Loucy (cell line): ENCODE results near the gene TAS2R60.

Experiments
- H2AFZ ChIP-seq: fragments of 200-600 bp; sonication (generic); 2 replicates; pipeline ENCODE4 v1.6.0; 2016; ENCODE audit warnings: antibody characterized with exemption, mild to moderate bottlenecking, low read length, moderate library complexity
- H3F3A ChIP-seq: fragments of 200-600 bp; 2 replicates; pipeline ENCODE4 v1.6.0; 2016; ENCODE audit warnings: antibody characterized with exemption, low read depth, mild to moderate bottlenecking
- H3K27me3 ChIP-seq: fragments of 200-600 bp; sonication (generic); 2 replicates; pipeline ENCODE4 v1.6.1; 2014; ENCODE audit warnings: low read length, mild to moderate bottlenecking; ENCODE audit not compliant: insufficient read depth, poor library complexity, severe bottlenecking
- H3K36me3 ChIP-seq: fragments of 200-600 bp; sonication (generic); 2 replicates; pipeline ENCODE4 v1.6.1; 2016; ENCODE audit warnings: low read length; ENCODE audit not compliant: insufficient read depth
- H3K4me1 ChIP-seq: fragments of 200-600 bp; sonication (generic); 2 replicates; pipeline ENCODE4 v1.5.1; 2014; ENCODE audit warnings: low read length, mild to moderate bottlenecking; ENCODE audit not compliant: insufficient read depth, poor library complexity, severe bottlenecking
- H3K4me2 ChIP-seq: fragments of 200-600 bp; sonication (generic); 2 replicates; pipeline ENCODE4 v1.6.0; 2014; ENCODE audit warnings: antibody characterized with exemption, low read length, low read depth, mild to moderate bottlenecking; ENCODE audit not compliant: poor library complexity, severe bottlenecking
- H3K4me3 ChIP-seq: fragments of 200-600 bp; sonication (generic); 2 replicates; pipeline ENCODE4 v1.5.1; 2014; ENCODE audit warnings: low read length, mild to moderate bottlenecking, mixed read lengths; ENCODE audit not compliant: poor library complexity, severe bottlenecking
- H3K79me2 ChIP-seq: fragments of 200-600 bp; sonication (generic); 2 replicates; pipeline ENCODE4 v1.6.1; 2014; ENCODE audit warnings: low read length; ENCODE audit not compliant: insufficient read depth
- H3K9ac ChIP-seq: fragments of 200-600 bp; sonication (generic); 2 replicates; pipeline ENCODE4 v1.6.0; 2014; ENCODE audit warnings: mild to moderate bottlenecking, low read depth, low read length, moderate library complexity; ENCODE audit not compliant: poor library complexity, severe bottlenecking
- H3K9me2 ChIP-seq: fragments of 200-600 bp; sonication (generic); replicated peaks from 2 replicates; pipeline ENCODE4 v1.6.1; 2016; ENCODE audit warnings: low read depth, low read length, mixed read lengths
- H3K9me3 ChIP-seq: fragments of 200-600 bp; sonication (generic); 2 replicates; pipeline ENCODE4 v1.6.1; 2014; ENCODE audit warnings: mild to moderate bottlenecking, antibody characterized with exemption, low read length, low read depth; ENCODE audit not compliant: insufficient read depth
- H4K20me1 ChIP-seq: fragments of 200-600 bp; sonication (generic); 2 replicates; pipeline ENCODE4 v1.6.0; 2014; ENCODE audit warnings: antibody characterized with exemption, low read length, mild to moderate bottlenecking; ENCODE audit not compliant: insufficient read depth, poor library complexity, severe bottlenecking
- EZH2phosphoT487 ChIP-seq: fragments of 200-600 bp; IDR thresholded peaks from 2 replicates; pipeline ENCODE4 v1.6.1; 2018; ENCODE audit warnings: antibody characterized with exemption, mild to moderate bottlenecking, moderate library complexity, borderline replicate concordance
- TF ChIP-seq, protein P1 (sequence below): fragments of 200-600 bp; sonication (generic); conservative IDR thresholded peaks from 2 replicates; pipeline ENCODE4 v1.5.1; 2014; ENCODE audit warnings: mild to moderate bottlenecking, antibody characterized with exemption, low read length

Gene TAS2R60

GRCh38 chr7:143455942-143456341 lies 12.7 kb downstream of the TAS2R60 start:
- no peaks in the 10 kb centered on the region for H3K4me1 ChIP-seq
- H3K9ac ChIP-seq, result no peak overlapping the region

GRCh38 chr7:143456992-143457793 lies 13.9 kb downstream of the TAS2R60 start:
- H3K27me3 ChIP-seq, result no peaks in the 10 kb centered on the region
- H3K79me2 ChIP-seq, result no peaks in the 10 kb centered on the region
- H3K4me3 ChIP-seq, result no peak overlapping the region
- H3K9me3 ChIP-seq, result no peaks in the 10 kb centered on the region
- H2AFZ ChIP-seq, result no peak overlapping the region
- H3K4me1 ChIP-seq, result no peaks in the 10 kb centered on the region
- H3K9me2 ChIP-seq, result no peaks in the 10 kb centered on the region
- no peak for TF ChIP-seq EZH2phosphoT487
- TF ChIP-seq, protein P1, sequence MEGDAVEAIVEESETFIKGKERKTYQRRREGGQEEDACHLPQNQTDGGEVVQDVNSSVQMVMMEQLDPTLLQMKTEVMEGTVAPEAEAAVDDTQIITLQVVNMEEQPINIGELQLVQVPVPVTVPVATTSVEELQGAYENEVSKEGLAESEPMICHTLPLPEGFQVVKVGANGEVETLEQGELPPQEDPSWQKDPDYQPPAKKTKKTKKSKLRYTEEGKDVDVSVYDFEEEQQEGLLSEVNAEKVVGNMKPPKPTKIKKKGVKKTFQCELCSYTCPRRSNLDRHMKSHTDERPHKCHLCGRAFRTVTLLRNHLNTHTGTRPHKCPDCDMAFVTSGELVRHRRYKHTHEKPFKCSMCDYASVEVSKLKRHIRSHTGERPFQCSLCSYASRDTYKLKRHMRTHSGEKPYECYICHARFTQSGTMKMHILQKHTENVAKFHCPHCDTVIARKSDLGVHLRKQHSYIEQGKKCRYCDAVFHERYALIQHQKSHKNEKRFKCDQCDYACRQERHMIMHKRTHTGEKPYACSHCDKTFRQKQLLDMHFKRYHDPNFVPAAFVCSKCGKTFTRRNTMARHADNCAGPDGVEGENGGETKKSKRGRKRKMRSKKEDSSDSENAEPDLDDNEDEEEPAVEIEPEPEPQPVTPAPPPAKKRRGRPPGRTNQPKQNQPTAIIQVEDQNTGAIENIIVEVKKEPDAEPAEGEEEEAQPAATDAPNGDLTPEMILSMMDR, result no peak
- no peak overlapping the region for H3K4me2 ChIP-seq
- H3K36me3 ChIP-seq, result no peaks in the 10 kb centered on the region
- H3F3A ChIP-seq, result no peaks in the 10 kb centered on the region
- no peaks in the 10 kb centered on the region for H4K20me1 ChIP-seq
- H3K9ac ChIP-seq, result no peak overlapping the region

More at GRCh38 chr7:143455942-143456341, 12.7 kb downstream of the TAS2R60 start:
- H2AFZ ChIP-seq, result no peak overlapping the region
- H3K27me3 ChIP-seq, result no peaks in the 10 kb centered on the region
- no peaks in the 10 kb centered on the region for H3K9me3 ChIP-seq
- H3K79me2 ChIP-seq, result no peaks in the 10 kb centered on the region
- H3K4me3 ChIP-seq, result no peak overlapping the region
- TF ChIP-seq EZH2phosphoT487, result no peak
- TF ChIP-seq, protein P1, result no peak
- no peaks in the 10 kb centered on the region for H4K20me1 ChIP-seq
- H3K4me2 ChIP-seq, result no peak overlapping the region
- no peaks in the 10 kb centered on the region for H3K9me2 ChIP-seq
- no peaks in the 10 kb centered on the region for H3K36me3 ChIP-seq
- no peaks in the 10 kb centered on the region for H3F3A ChIP-seq

GRCh38 chr7:143458263-143458662 lies 15.0 kb downstream of the TAS2R60 start:
- Histone ChIP-seq H3K4me1 (no peaks in the 10 kb centered on the region), H3K27me3 (no peaks in the 10 kb centered on the region), H2AFZ (no peak overlapping the region), H3K4me3 (no peak overlapping the region), H3K79me2 (no peaks in the 10 kb centered on the region), H3K9me3 (no peaks in the 10 kb centered on the region), H3F3A (no peaks in the 10 kb centered on the region), H4K20me1 (no peaks in the 10 kb centered on the region), H3K36me3 (no peaks in the 10 kb centered on the region), H3K4me2 (no peak overlapping the region), H3K9me2 (no peaks in the 10 kb centered on the region), H3K9ac (no peak overlapping the region)
- no peak for TF ChIP-seq EZH2phosphoT487
- TF ChIP-seq, protein P1, result no peak
